Activated T-helper 9 cell treated with anti-CD3 and anti-CD28 coated beads, Interleukin-2, amount 50 U/mL, for 16 hours (primary cell): ENCODE results near the gene SMIM1.
A peak's percentile ranks its signal among the peaks of the same experiment; 100 is the strongest.
"Not testable (repeated sequence)": the region's sequence is repeated elsewhere in the genome, so short reads cannot be mapped to it uniquely, and the experiment has no call there.

Experiments used
- DNase-seq: peaks from one replicate; pipeline ENCODE4 v3.0.0-alpha.2; 2020; ENCODE audit warnings: low read depth

The SMIM1 gene

DNA sequence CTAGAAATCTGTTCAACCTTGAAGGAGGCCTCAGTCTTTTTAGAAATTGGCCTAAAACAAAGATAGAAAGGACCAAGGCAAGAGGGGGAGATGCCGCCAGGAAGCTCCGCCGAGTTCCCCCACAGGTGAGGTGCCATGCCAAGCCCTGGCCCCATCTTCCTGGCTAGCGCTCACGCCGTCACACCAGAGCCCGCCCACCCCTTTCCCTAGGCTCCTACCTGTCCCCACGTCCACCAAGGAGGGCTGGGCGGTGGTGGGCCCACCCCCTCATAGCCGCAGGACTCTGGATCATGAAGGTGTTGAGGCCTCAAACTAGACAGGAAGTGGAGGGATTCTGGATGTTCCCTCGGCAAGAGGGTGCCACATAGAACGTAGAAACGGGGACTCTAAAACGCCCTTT is 35.8 kb upstream of the SMIM1 start:
- DNase-seq = no peak

DNA sequence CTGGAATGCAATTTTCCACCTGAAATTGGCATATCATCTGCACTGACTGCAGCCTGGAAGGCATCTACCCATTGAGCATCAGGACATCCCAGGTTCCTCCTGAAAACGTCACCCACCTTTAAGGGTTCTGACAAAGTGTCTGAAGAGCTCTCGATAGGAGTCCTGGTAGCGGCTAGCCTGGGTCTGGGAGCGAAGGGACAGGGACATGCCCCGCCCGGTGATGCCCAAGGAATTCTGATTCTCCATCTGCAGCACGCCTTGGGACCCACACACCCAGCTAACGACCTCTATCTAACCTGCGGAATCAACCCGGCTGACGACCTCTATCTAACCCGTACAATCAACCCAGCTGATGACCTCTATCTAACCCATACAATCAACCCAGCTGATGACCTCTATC is 33.6 kb upstream of the SMIM1 start:
- DNase-seq = no peak

DNA sequence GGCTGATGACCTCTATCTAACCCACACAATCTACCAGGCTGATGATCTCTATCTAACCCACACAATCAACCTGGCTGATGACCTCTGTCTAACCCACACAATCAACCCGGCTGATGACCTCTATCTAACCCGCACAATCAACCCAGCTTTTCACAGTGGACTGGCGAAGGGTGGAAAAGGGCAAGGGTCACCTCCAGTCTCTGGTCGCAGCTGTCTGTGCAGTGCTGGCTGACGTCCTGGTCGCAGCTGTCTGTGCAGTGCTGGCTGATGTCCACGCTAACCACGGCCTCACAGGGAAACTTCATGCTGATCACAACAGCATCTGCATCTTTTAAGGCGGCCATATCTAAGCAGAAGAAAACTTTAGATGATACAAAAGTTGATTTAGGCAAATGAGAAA is 32.5 kb upstream of the SMIM1 start:
- DNase-seq = no peak

- DNase-seq = no peak
These were observed 31.8 kb upstream of the SMIM1 start for GRCh38 chr1:3740752-3741151.

DNA sequence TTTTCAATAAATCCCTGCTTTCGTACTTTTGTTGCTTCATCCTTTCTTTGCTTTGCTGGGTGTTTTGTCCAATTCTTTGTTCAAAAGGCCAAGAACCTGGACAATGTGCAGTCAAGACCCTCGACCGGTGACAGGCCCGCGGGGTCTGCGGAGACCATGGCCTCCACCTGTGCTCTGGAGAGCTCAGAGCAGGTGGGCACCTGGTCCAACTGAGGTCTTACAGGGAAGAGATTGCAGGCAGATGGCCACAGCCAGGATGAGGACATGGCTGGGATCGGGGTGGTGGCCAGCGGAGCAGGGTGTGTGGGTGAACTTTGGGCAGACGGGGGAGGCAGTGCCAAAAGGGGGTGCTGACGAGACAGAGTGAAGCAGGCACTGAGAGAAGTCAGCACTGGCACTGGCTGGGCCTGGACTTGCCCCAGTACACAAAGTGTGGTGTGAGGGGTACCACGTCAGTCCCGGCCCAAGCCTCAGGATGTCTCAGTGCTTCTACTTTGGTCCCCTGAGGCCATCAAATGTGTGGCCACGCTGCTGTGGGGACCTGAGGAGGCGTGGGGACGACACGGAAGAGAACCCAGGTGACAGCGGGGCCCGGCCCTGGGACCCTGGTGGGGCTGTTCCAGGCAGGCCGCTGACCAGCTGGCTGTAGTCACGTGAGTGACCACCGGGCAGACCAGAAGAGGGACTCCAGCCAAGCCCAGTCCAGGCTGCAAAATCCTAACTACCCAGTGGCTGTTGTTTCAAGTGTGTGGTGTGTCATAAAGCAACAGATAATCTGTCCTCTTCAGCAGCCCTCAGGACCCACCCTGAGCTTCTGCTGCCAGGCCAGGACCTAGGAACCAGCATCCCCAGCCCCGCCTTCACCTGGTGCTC is 30.7 kb upstream of the SMIM1 start:
- no peak for DNase-seq

GRCh38 chr1:3742439-3743298 is 29.9 kb upstream of the SMIM1 start:
- no peak for DNase-seq

- DNase-seq = no peak
These were observed 29.1 kb upstream of the SMIM1 start for GRCh38 chr1:3743421-3743820.

- no peak for DNase-seq
These were observed 28.7 kb upstream of the SMIM1 start for GRCh38 chr1:3743826-3744225.

GRCh38 chr1:3744646-3745045 is 27.9 kb upstream of the SMIM1 start:
- no peak for DNase-seq

DNA sequence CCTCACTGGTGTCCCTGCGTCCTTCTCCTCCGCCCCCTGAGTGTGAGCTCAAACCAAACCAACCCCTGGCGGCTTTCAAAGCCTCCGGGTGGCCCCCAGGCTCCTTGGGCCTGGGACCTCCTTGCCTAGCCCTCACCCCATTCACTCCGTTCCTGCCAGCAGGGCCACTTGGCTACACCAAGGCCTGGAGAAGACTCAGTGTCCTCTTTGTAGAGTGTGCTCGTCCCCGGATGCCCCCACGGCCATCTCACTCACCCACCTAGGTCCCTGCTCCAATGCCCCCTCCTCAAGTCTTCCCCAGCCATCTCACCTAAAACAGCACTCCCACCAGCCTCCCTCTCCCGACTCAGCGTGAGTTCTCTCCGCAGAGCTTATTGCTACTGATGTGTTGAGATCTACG is 27.5 kb upstream of the SMIM1 start:
- DNase-seq = no peak

- no peak for DNase-seq
These were observed 26.8 kb upstream of the SMIM1 start for GRCh38 chr1:3745590-3746381.

- no peak for DNase-seq
These were observed 26.1 kb upstream of the SMIM1 start for GRCh38 chr1:3746389-3746829.

DNA sequence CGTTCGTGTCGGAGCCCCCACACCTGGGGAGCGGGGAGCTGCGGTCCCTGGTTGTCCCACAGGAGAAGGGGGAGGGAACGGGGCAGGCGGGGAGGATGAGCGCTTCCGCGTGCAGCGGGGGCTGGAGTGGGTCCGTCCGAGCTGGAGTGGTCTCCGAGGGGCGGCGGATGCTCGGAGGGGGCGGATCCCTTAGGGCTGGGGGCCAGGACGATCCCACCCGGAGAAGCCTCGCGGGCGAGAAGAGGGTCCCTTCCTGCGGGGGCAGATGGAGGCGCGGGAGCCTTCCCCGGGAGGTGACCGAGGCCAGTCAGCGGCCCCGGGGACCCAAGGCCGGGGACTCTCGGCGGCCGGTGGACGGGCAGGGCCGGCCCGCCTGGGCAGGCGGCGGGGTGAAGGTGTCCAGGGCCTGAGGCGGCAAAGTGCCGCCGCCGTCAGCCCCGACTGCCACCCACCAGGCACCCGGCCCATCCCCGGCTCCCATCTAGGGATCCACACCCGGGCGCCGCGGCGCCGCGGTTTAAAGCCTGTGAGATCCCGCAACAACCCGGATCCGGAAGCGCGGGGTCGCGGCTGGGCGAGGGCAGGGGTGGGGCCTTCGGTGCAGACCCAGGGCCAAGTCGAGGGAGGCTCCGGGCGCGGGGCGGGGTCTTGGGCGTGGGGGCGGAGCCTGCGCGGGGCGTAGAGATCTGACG is 25.6 kb upstream of the SMIM1 start:
- peak; percentile 83 for DNase-seq

GRCh38 chr1:3747522-3747848 is 25.1 kb upstream of the SMIM1 start:
- DNase-seq = no peak

DNA sequence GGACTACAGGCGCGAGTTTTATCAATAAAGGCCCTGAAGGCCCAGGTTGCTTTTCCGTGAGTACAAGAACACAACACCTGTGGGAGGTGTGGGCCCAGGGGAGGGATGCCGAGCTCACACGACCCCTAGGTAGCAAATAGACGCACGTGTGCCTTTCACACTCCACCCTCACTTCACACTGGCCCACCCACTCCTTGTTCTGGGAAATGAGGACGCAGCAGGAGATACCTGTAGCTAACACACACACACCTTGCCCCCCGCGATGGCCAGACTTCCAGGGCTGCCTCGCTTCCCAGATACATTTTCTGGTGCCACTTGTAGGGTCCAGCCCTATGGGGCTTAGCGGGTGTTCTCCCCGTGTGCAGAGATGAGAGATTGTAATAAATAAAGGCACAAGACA is 24.6 kb upstream of the SMIM1 start:
- DNase-seq = no peak

GRCh38 chr1:3748316-3748900 is 24.1 kb upstream of the SMIM1 start:
- DNase-seq = not testable (repeated sequence)

GRCh38 chr1:3749512-3749911 is 23.0 kb upstream of the SMIM1 start:
- no peak for DNase-seq

GRCh38 chr1:3750741-3751140 is 21.8 kb upstream of the SMIM1 start:
- DNase-seq = no peak

GRCh38 chr1:3752400-3752945 is 20.1 kb upstream of the SMIM1 start, which contains the start of gene CCDC27:
CCDC27 (plus strand) TSS chr1:3752450; CDS start chr1:3752482, 32 bp downstream.
- DNase-seq = no peak

- DNase-seq = no peak
These were observed 18.7 kb upstream of the SMIM1 start for GRCh38 chr1:3753656-3754454.
